G401 (cell line): Measurements from ENCODE around the gene NEO1. TPM values are rescaled to one million over a fixed set of nuclear protein-coding genes. Genes with fewer than 3 reads are reported as not detected.

ENCODE experiments used
- DNase-seq: peaks from one replicate; pipeline ENCODE4 v3.0.0-alpha.2; 2015; ENCODE audit warnings: low spot score
- in situ Hi-C: cut with HindIII; loops from 2 replicates; pipeline ENCODE4 v1.10.0; 2016; ENCODE audit warnings: low sequenced_read_pairs, mixed read lengths
- total RNA-seq: library from RNA; depleted of rRNA; stranded (reverse); fragments of >200 nt; shearing (Covaris generic); gene quantifications from 2 replicates; pipeline ENCODE4 v1.2.3, GENCODE V29; 2014

The NEO1 gene
- total RNA-seq, 1 experiment from 2014 or later = 0.81 TPM

- in situ Hi-C loops = no loop called here
- no peak for DNase-seq
These were observed 280.7 kb downstream of the NEO1 start for GRCh38 chr15:73333001-73333400.

GRCh38 chr15:73334086-73334485 is 281.8 kb downstream of the NEO1 start:
- no peak for DNase-seq
- in situ Hi-C loops = no loop called here

- in situ Hi-C loops = no loop called here
- no peak for DNase-seq
These were observed 282.8 kb downstream of the NEO1 start for GRCh38 chr15:73335026-73335425.

DNA sequence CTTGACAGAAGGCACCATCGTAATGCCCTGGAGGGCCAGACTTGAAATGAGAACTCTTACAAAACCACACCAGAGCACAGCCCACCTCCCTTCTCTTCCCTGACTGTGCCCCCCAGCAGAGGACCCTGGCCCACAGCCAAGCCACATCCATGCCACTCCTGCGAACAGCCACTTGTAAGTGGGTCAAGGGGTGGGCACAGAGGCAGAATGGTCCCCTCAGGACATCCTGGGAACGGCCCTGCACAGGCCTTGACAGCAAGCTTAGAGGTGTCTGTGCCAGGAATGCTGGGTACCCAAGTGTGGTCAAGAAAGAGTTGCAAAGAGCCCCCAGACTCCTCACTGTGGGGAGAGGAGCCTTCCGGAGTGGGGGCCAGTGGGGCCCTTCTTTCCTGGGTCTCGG is 283.2 kb downstream of the NEO1 start:
- in situ Hi-C loops = no loop called here

GRCh38 chr15:73336756-73337155 is 284.5 kb downstream of the NEO1 start:
- in situ Hi-C loops = no loop called here
- DNase-seq = no peak

More for the DNA sequence above, 283.2 kb downstream of the NEO1 start:
- DNase-seq = no peak

GRCh38 chr15:73337187-73337586 is 284.9 kb downstream of the NEO1 start:
- in situ Hi-C loops = no loop called here
- no peak for DNase-seq

DNA sequence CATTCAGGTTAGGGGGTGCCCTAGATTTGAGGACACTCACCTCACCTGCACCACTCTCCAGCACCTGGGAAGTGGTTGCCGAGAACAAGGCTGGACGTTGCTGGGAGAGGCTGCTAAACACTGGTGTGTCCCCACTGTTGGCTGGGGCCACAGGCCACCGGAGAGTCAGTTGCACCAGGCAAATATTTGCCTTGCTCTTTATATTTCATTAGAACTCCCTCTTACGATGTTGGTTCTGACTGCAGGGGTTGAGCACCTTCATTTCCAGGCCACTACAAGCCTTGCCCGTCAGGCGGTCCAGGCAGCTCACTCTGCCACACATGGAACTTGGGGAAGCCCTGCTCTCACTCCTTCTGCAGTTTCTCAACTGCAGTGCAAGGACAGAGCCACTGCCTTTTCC is 285.8 kb downstream of the NEO1 start:
- in situ Hi-C loops = no loop called here
- DNase-seq = no peak

DNA sequence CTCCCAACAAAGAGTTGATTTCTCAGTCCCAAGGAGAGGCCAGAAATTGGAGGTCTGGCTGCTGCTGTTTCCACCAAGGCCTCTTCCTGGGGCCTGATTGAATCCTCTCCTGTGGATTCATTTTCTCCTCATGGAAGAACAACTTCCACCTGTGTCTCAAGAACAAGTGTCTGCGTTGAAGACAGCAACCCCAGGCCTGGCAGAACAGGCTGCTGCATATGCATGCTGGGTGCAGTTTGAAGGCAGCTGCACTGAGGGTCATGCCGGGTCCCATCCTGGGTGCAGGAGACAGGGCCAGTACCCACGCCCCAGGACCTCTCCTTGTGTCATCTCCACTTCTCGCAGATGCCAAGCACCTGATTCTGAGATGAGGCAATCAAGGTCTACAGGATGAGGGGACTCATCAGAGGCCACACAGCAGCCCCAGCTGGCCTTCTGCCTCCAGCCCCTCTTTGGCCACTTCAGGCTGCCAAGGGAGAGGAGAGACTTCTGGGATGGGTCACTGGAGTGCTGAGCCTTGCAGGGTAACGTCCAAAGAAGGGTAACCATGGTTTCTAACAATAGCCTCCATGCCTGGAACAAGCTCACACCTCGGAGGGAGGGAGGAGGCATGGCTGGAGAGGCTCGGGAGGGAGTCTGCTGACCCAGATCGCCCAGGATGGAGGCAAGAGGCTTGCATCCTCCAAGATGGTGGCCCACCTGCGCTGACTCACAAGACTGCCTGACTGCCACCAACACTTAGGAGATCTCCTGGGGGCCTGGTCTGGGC is 286.5 kb downstream of the NEO1 start:
- in situ Hi-C loops = no loop called here

GRCh38 chr15:73340502-73341192 is 288.4 kb downstream of the NEO1 start:
- in situ Hi-C loops = no loop called here
- no peak for DNase-seq

More for the DNA sequence above, 286.5 kb downstream of the NEO1 start:
- DNase-seq = no peak

GRCh38 chr15:73341886-73342600 is 289.8 kb downstream of the NEO1 start:
- in situ Hi-C loops = no loop called here
- no peak for DNase-seq

DNA sequence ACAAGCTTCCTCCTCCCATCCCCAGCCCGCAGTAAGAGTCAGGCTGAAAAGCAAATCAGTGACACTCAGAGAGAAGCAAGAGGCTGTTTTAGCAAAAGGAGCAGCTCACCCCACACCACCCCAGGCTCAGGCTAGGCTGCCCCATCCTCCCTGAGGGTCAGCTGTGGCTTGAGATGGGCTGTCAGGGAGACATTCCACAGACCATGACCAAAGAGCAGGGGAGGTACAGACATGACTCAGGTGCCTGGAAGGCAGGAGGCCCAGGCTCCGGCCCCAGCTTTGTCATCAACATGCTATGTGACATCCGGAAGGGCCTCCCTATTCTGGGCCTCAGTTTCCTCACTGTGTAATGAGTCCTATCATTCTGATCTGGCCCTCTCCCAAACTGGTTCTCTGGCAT is 291.8 kb downstream of the NEO1 start:
- in situ Hi-C loops = no loop called here
- no peak for DNase-seq

DNA sequence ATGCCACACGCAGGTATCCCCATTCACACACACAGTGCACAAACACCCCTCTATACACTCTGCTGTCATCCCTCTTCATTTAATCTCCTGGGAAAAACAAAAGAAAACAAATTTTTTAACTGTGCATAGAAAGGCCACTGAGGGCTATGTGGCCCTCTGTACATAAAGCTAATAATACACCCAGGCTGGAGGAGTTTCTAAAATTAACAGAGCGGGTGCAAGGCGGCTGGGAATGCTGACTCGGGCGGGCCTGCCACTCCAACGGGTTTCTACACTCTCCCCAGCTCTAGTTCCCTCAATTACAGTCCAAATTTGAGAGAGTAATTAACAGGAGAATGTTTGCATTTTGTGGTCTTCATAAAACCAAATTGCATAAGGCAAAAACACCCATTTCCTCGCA is 293.4 kb downstream of the NEO1 start:
- in situ Hi-C loops = no loop called here
- DNase-seq = no peak

GRCh38 chr15:73346735-73347312 is 294.6 kb downstream of the NEO1 start:
- DNase-seq = no peak
- in situ Hi-C loops = no loop called here

GRCh38 chr15:73349191-73349590 is 296.9 kb downstream of the NEO1 start:
- in situ Hi-C loops = no loop called here
- no peak for DNase-seq

DNA sequence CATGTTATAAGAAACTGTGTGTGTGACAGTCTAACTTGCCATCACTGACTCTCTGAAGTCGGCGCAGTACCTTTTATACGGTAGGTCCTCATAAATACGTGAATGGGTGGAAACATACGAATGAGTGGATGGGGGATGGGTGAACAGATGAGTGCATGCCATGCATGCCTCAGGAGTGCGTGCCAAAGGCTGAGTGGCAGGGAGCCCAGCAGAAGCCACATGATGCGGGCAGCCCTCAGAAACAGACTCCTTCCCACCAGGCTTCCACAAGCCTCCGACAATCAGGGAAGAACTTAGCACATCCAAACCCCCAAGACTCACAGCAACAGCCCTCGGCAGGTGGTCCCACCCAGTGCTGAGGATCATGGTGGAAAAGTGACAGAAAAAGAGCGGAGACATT is 299.8 kb downstream of the NEO1 start:
- peak; percentile 31 for DNase-seq
- in situ Hi-C loops = no loop called here

- no peak for DNase-seq
- in situ Hi-C loops = no loop called here
These were observed 301.5 kb downstream of the NEO1 start for GRCh38 chr15:73353734-73354133.

DNA sequence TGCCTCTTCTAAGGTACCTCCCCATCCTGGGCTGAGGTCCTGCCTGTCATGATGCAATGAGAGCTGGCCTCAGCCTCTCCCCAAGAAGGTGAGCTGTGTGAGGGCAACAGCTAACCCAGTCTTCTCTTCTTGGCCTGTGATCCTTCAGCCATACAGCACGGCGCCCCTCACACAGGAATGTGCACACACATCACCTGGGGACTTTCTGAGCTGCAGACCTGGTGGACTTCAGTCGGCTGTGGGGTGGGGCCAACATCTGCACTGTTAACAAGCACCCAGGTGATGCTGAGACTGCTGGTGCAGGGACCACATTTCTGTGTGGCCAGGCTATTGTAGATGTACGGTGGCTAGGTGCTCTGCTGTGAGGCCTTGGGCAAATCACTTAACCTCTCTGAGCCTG is 302.0 kb downstream of the NEO1 start:
- no peak for DNase-seq
- in situ Hi-C loops = no loop called here
